Tibial nerve (tissue), 4 donors: ENCODE measurements around the gene PLCB1. TPM values are rescaled to one million over a fixed set of nuclear protein-coding genes. Genes with fewer than 3 reads are reported as not detected.

ENCODE experiments used
- DNase-seq, 2 donors: peaks; one replicate each; pipeline ENCODE4 v3.0.0-alpha.2; 2019; ENCODE audit warnings: low spot score in 2 of 2
- H3K27ac ChIP-seq, 4 donors: fragments of 200-600 bp; sonication (generic) in 3 of 4; one replicate each; pipeline ENCODE4 v1.5.1; 2017 to 2019; ENCODE audit warnings: mild to moderate bottlenecking in 1 of 4
- H3K27me3 ChIP-seq, 2 donors: fragments of 200-600 bp; sonication (generic) in 1 of 2; one replicate each; pipeline versions ENCODE4 v1.5.1 to v1.6.0; 2017 to 2019
- H3K36me3 ChIP-seq, 3 donors: fragments of 200-600 bp; sonication (generic); one replicate each; pipeline ENCODE4 v1.5.1; 2018 to 2019
- H3K4me1 ChIP-seq, 4 donors: fragments of 200-600 bp; sonication (generic) in 3 of 4; one replicate each; pipeline ENCODE4 v1.5.1; 2017 to 2019
- H3K4me3 ChIP-seq, 4 donors: fragments of 200-600 bp; sonication (generic) in 3 of 4; one replicate each; pipeline ENCODE4 v1.5.1; 2017 to 2019; ENCODE audit warnings: mild to moderate bottlenecking in 1 of 4, moderate library complexity in 1 of 4
- H3K9me3 ChIP-seq, 4 donors: fragments of 200-600 bp; sonication (generic) in 3 of 4; one replicate each; pipeline ENCODE4 v1.5.1; 2017 to 2019
- EP300 ChIP-seq, 2 donors: sonication (generic); formaldehyde crosslinking; IDR thresholded peaks; one replicate each; pipeline ENCODE4 v1.6.1; 2017; ENCODE audit warnings: antibody characterized with exemption in 2 of 2, mild to moderate bottlenecking in 1 of 2
- POLR2A ChIP-seq, 2 donors: fragments of 450-650 bp; IDR thresholded peaks; one replicate each; pipeline ENCODE4 v1.6.1; 2017; ENCODE audit warnings: antibody characterized with exemption in 2 of 2, mild to moderate bottlenecking in 2 of 2, moderate library complexity in 2 of 2
- WGBS, 2 donors: methylation state at CpG; one replicate each; pipeline ENCODE4 v1.1.5; 2018; 5-methylcytosine and 5-hydroxymethylcytosine counted together
- total RNA-seq, 4 donors: library from RNA; depleted of rRNA; stranded (reverse); fragments of >200 nt; gene quantifications; one replicate each; pipeline ENCODE4 v1.1.0, GENCODE V29; 2016
- TF ChIP-seq, protein P1 (sequence below), 5 experiments: fragments of 200-600 bp in 3 of 5; fragments of 450-650 bp in 2 of 5; sonication (generic) in 3 of 5; IDR thresholded peaks; one replicate each; pipeline ENCODE4 v1.5.1; 2016 to 2019; ENCODE audit warnings: antibody characterized with exemption in 5 of 5, mild to moderate bottlenecking in 3 of 5, moderate library complexity in 2 of 5

Gene PLCB1
- total RNA-seq, 4 donors from 2014 or later, result 34.7 to 52.8 (median 39.2) TPM

DNA sequence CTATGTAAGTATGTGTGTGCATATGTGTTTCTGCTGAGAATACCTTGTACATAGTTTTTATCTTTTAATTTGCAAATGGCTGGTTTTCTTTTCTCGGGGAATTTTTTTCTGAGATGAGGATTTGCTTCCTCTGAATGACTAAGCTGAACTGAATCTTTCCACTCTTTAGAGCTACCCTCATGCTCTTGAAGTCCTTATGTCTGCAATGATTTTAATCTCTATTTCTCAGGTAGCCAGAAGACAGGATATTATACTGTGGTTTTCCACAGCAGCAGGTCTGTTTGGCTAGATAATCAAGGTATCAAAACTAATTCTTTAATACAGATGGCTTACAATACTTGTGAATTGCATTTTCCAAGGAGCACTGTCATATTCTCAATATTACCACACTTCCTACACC is 114.7 kb downstream of the PLCB1 start:
- WGBS, 2 donors, result 86 to 95% methylated on average over 1 of the region's 1 CpG

DNA sequence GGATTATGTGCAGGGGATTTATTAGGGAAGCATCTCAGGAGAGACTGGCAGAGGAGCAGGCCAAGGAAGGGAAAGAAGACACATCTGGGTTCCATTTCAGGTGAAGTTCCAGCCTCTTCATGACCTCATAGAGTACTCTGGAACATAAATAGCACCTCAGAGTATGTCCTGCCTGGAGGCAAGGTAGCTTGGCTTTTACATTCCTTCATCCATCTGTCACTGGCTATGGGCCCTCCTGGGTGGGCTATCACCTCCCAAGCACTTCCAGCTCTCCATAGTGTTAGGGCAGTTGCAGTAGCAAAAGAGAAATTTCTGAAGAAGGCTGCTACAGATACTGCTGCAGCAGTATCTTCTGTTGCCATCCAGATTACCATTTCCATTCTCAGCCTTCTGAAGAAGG is 116.0 kb downstream of the PLCB1 start:
- DNase-seq, result no peak
- H3K9me3 ChIP-seq, result no peaks in the 10 kb centered on the region
- H3K4me1 ChIP-seq, result peaks cover 0 to 21% (median 1%) of the 10 kb centered on the region in 4 donors
- no peaks in the 10 kb centered on the region for H3K27me3 ChIP-seq
- H3K27ac ChIP-seq, result no peak overlapping the region
- no peak for TF ChIP-seq EP300 (IDR thresholded peaks at IDR 0.05)
- TF ChIP-seq, protein P1, sequence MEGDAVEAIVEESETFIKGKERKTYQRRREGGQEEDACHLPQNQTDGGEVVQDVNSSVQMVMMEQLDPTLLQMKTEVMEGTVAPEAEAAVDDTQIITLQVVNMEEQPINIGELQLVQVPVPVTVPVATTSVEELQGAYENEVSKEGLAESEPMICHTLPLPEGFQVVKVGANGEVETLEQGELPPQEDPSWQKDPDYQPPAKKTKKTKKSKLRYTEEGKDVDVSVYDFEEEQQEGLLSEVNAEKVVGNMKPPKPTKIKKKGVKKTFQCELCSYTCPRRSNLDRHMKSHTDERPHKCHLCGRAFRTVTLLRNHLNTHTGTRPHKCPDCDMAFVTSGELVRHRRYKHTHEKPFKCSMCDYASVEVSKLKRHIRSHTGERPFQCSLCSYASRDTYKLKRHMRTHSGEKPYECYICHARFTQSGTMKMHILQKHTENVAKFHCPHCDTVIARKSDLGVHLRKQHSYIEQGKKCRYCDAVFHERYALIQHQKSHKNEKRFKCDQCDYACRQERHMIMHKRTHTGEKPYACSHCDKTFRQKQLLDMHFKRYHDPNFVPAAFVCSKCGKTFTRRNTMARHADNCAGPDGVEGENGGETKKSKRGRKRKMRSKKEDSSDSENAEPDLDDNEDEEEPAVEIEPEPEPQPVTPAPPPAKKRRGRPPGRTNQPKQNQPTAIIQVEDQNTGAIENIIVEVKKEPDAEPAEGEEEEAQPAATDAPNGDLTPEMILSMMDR (IDR thresholded peaks at IDR 0.05), result no peak
- H3K36me3 ChIP-seq, result no peaks in the 10 kb centered on the region
- H3K4me3 ChIP-seq, result no peak overlapping the region

More for the DNA sequence above, 114.7 kb downstream of the PLCB1 start:
- Histone ChIP-seq H3K36me3 (no peaks in the 10 kb centered on the region), H3K9me3 (no peaks in the 10 kb centered on the region), H3K4me1 (peaks cover 0 to 27% (median 1%) of the 10 kb centered on the region in 4 donors), H3K27me3 (no peaks in the 10 kb centered on the region), H3K4me3 (no peak overlapping the region), H3K27ac (no peak overlapping the region)
- TF ChIP-seq POLR2A (IDR thresholded peaks at IDR 0.05) (no peak), EP300 (IDR thresholded peaks at IDR 0.05) (no peak)
- TF ChIP-seq, protein P1 (IDR thresholded peaks at IDR 0.05), result no peak
- DNase-seq, result no peak

DNA sequence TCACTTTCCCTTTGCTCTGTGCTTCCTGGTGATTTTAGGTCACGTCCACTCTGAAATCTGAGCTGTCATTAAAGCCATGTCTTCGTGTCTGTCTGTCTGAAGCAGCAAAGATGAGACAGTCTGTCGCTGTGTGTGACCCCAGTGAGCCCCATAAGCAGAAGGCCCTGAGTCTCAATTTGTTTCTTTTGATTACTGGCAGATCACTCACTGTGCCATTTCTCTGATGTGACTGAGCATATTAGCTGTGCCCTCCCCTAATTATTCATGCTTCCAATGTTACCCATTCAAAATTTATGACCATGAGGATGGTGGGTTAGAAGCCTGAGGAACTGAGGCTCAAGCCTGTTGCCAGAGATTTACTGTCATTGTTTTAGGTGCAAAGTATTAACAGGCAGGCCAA is 117.6 kb downstream of the PLCB1 start:
- no peak overlapping the region for H3K27ac ChIP-seq
- TF ChIP-seq, protein P1 (IDR thresholded peaks at IDR 0.05), result no peak
- TF ChIP-seq EP300 (IDR thresholded peaks at IDR 0.05) (no peak), POLR2A (IDR thresholded peaks at IDR 0.05) (no peak)
- H3K27me3 ChIP-seq, result no peaks in the 10 kb centered on the region
- H3K9me3 ChIP-seq, result no peaks in the 10 kb centered on the region
- H3K36me3 ChIP-seq, result no peaks in the 10 kb centered on the region
- DNase-seq, result no peak
- peaks cover 0 to 6% (median 0%) of the 10 kb centered on the region in 4 donors for H3K4me1 ChIP-seq
- 77 to 80% methylated on average over 3 of the region's 3 CpGs for WGBS, 2 donors
- H3K4me3 ChIP-seq, result no peak overlapping the region

DNA sequence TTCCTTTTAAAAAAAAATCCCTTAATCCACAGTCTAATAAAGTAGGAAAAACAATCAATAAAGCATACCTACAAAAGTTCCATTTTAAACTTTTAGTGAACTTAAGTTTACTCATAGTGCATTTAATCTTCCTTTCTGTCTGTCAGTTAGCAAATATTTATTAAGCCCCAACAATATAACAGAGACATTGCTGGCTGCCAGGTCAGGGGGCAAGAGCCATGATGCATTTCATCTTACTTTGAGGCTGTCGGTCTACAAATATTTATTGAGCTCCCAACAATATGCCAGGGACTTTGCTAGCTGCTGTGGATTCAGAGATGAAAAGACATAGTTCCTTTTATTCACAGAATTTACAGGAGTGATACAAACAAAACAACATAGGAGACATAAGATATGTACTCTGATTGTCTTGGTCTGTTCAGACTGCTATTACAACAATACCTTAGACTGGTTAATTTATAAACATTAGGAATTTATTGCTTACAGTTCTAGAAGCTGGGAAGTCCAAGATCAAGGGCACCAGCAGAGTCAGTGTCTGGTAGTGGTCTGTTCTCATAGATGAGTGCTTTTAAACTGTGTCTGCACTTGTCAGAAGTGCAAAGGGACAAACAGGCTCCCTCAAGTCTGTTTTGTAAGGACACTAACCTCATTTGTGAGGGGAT is 118.6 kb downstream of the PLCB1 start:
- no peaks in the 10 kb centered on the region for H3K9me3 ChIP-seq
- TF ChIP-seq POLR2A (IDR thresholded peaks at IDR 0.05) (no peak), EP300 (IDR thresholded peaks at IDR 0.05) (no peak)
- TF ChIP-seq, protein P1 (IDR thresholded peaks at IDR 0.05), result no peak
- no peak for DNase-seq
- H3K27ac ChIP-seq, result no peak overlapping the region
- WGBS, 2 donors, result 53 to 70% methylated on average over 1 of the region's 1 CpG
- no peak overlapping the region for H3K4me3 ChIP-seq
- H3K4me1 ChIP-seq, result no peaks in the 10 kb centered on the region
- no peaks in the 10 kb centered on the region for H3K36me3 ChIP-seq
- no peaks in the 10 kb centered on the region for H3K27me3 ChIP-seq

DNA sequence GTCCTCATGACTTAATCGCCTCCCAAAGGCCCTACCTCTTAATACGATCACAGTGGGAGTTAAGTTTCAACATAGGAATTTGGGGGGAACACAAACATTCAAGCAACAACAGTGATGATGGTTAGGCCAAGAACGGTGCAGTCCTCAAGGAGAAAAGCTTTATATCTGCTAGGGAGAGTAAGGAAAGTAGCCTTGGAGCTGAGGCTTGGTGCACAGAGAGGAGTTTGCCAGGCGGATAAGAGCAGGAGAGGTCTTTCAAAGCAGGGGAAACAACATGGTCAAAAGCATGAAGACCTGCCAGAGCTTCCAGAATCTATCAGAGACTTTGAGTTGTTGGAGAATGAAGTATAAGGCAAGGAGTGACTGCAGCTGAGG is 119.1 kb downstream of the PLCB1 start:
- Histone ChIP-seq H3K4me3 (no peak overlapping the region), H3K4me1 (no peaks in the 10 kb centered on the region), H3K36me3 (no peaks in the 10 kb centered on the region), H3K9me3 (no peaks in the 10 kb centered on the region), H3K27ac (no peak overlapping the region), H3K27me3 (no peaks in the 10 kb centered on the region)
- WGBS, 2 donors, result 90 to 92% methylated on average over 4 of the region's 4 CpGs
- DNase-seq, result no peak
- TF ChIP-seq EP300 (IDR thresholded peaks at IDR 0.05) (no peak), POLR2A (IDR thresholded peaks at IDR 0.05) (no peak)
